Activated CD8-positive, alpha-beta memory T cell treated with anti-CD3 and anti-CD28 coated beads, Interleukin-2, amount 50 U/mL, for 48 hours (primary cell): ENCODE results near the gene PODXL.
A peak's percentile ranks its signal among the peaks of the same experiment; 100 is the strongest.

Experiments used
- DNase-seq: peaks from one replicate; pipeline ENCODE4 v3.0.0-alpha.2; 2020

PODXL gene

DNA sequence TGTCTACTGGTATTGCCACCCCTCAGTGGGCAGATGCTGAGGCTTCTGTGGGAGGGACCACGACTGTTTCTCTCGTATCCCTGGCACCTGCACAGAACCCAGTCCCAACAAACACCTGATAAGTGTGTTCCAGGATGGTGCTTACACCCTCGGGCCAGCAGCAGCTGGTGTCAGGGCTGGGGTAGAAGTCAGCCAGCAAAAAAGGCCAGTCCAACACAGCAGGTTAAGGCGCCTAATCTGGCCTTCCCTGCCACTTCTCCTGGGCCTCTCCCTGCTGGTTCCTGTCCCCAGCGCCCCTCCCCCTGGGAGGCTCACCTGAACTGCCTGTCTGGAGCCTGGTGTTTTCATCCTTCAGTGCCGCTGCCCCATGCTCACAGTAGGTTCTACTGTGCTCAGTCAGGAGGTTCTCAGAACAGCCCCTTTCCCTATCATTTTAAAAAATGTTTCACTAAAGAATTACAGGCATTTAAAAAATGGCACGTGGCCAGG, 20.0 kb downstream of the PODXL start:
- no peak for DNase-seq

- DNase-seq = no peak
Observed at GRCh38 chr7:131533566-131534561, 22.6 kb downstream of the PODXL start.

DNA sequence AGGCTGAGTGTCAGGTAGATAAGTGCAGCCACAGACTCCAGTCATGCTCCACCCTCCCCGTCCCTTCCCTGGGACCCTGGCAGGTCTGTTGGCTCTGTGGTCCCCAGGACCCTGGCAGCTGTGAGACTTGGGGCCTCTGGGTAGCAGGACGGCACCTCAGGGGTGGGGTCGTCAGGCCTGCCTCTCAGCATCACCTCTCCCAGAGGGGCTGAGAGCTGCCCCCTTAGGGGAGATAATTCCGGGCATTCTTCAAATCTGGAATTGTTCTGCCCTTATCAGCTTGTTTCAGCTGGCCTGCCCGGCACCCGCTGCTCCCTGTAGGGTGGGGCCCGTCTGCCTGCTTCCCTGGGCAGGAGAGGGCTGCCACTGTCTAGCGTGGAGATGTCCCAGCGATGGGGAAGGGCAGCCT, 23.3 kb downstream of the PODXL start:
- DNase-seq = no peak

DNA sequence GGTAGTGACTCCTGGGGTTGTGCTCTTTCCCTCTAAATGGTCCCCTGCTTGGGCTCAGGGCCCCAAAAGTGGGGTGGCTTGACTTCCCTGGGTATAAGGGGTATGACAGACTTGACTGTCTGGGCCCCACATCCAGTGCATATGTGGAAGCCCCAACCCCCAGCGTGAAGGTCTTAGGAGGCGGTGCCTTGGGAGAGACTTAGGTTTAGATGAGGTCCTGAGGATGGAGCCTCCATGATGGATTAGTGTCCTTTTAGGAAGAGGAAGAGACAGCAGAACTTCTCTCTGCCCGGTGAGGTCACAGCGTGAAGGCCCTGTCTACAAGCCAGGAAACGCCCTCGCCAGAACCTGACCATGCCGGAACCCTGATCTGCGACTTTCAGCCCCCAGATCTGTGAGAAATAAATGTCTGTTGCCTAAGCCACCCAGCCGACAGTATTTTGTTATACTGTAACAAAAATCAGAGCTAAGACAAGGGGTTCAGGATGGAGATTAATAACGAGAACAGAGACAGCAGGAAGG, 23.8 kb downstream of the PODXL start:
- DNase-seq = no peak

- DNase-seq = no peak
Observed at GRCh38 chr7:131530137-131530536, 26.3 kb downstream of the PODXL start.

- no peak for DNase-seq
Observed at GRCh38 chr7:131529617-131530016, 26.8 kb downstream of the PODXL start.

GRCh38 chr7:131529179-131529578, 27.2 kb downstream of the PODXL start:
- no peak for DNase-seq

- no peak for DNase-seq
Observed at GRCh38 chr7:131527456-131527855, 29.0 kb downstream of the PODXL start.

GRCh38 chr7:131525820-131526219, 30.6 kb downstream of the PODXL start:
- no peak for DNase-seq

GRCh38 chr7:131524703-131525102, 31.7 kb downstream of the PODXL start:
- no peak for DNase-seq

GRCh38 chr7:131524115-131524514, 32.3 kb downstream of the PODXL start:
- no peak for DNase-seq

DNA sequence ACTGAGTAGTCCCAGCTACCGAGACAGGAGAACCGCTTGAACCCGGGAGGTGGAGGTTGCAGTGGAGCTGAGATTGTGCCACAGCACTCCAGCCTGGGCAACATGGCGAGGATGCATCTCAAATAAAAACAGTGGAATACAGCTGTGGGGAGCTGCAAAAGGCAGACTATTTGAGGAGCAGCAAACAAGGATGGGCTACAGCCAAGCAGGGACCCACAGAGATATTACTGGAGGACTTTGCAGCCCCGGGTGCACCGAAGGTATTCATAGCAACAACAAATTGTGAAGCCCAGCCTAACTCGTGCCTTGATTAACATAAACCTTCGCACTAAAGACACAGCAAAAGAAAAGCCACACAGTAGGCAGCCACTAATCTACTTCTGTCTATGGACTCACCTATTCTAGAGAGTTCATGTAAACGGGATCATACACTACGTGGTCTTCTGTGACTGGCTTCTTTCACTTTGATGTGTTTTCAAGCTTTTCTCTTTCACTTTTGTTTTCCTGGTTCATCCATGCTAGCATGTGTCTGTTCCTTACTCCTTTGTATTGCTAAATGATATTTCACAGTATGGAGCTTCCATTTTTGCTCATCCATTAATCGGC, 34.0 kb downstream of the PODXL start:
- DNase-seq = no peak

- DNase-seq = no peak
Observed at GRCh38 chr7:131521651-131522163, 34.7 kb downstream of the PODXL start.

DNA sequence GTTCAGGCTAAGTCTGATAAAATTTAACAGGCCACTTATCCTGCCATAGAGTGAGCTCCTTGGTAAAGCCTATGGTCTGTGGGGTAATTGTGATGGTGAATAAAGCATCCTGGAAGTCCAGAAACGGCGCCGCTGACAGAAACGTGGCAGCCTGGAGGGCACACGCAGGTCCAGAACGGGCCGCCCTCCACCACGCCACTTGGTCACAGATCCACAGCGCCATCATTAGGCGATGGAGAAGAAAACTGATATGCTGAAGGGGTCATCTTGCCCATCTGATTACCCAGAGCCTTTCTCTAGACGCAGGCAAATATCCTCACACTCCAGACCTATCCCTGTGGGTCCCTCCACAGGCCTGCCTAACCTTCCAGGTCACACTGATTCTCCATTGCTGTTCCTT, 37.8 kb downstream of the PODXL start:
- DNase-seq = no peak

GRCh38 chr7:131517218-131517923, 39.1 kb downstream of the PODXL start:
- DNase-seq = peak; percentile 12

DNA sequence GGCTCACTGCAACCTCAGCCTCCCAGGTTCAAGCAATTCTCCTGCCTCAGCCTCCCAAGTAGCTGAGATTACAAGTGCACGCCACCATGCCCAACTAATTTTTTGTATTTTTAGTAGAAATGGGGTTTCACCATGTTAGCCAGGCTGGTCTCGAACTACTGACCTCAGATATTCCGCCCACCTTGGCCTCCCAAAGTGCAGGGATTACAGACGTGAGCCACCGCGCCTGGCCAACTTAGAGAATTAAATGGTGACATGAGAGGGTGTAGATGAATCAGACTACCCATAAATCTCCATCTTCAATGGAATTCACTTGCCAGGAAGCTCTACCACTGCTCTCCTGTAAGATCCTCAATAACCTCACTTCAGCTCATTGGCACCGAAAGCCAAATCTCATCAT, 41.0 kb downstream of the PODXL start:
- DNase-seq = peak; percentile 32

DNA sequence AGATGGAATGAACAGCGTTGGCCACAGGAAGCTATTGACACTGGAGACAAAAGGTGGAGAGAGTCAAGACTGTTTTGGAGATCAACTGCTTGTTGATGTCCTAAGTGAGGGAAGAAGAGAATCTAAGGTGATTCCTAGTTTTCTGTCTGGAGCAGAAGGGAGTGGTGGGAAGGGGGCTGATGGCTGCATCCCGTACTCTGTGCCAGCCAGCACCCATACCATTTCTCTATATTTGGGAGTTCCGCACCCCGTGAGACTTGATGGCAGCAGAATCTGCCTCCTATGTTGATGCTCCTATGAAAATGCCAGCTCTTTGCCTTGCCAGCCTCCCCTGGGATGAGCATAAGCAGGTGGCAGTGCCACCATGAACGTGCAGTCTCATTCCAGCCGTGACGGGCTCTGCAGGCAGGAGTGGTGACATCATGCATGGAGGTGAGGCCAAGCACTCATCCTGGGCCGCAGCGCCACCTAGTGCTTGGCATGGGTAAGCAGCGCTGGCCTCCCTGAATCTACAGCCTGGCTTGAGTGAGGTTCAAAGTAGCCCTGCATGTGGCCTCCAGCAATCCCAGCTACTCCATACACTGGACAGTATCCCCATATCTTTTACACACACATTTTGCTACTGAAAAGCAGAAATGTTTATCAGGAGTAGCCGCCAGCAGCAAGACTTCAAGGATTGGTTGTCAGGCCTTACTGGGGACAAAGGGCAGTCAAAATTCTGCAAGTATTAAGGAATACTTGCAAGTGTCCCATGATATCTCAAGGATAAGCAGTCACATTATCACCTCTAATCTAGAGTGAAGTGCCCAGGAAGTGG, 43.0 kb downstream of the PODXL start:
- DNase-seq = peak; percentile 93

DNA sequence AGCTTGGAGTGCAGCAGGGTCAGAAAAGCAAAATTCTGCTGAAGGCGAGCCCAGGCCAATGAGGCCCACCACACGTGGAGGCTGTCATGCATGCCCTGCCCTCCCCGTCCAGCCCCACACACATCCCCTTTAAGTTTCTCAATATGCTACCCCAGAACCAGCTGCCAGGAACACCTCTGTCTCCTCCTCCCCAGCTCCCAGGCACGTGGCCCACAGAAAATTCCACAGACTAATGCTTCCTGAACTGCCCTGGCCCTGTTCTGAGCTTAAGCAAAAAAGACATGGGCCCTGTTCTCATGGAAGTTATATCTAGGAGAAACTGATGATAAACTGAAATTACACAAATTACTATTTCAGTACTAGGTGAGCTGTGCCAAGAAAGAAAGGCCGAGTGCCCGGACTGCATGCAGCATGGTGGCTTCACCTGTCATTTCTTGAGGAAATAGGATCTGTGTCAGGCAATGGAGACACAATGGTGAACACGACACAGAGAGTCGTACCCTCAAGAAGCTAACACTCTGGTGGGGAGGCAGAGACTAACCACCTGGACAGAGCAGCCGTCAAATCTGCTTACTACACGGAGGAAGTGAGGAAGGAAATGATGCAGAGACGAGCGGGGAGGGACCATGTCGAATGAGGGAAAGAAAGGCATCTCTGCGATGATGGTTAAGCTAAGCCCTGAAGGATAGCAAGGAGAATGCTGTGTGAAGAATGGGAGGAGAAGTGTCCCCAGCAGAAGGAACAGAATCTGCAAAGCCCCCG, 44.5 kb downstream of the PODXL start:
- peak; percentile 40 for DNase-seq

DNA sequence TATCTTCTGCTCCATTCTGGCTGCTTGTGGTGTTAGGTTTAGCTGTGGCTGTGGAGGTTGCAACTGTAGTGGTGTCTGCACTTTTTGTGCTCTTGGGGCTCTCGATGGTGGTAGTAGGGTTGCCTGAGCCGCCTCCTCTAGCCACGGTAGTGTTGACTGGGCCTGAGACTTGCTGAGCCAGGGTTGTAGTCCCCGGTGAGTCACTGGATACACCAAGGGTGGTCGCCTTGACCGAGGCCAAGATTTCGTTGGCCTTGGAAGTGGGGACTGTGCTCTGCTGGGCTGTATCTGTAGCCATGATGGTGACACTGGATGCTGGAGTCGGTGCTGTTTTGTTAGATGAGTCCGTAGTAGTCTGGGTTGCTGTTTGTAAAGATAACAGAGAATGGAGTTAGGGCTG, 45.4 kb downstream of the PODXL start:
- peak; percentile 43 for DNase-seq

DNA sequence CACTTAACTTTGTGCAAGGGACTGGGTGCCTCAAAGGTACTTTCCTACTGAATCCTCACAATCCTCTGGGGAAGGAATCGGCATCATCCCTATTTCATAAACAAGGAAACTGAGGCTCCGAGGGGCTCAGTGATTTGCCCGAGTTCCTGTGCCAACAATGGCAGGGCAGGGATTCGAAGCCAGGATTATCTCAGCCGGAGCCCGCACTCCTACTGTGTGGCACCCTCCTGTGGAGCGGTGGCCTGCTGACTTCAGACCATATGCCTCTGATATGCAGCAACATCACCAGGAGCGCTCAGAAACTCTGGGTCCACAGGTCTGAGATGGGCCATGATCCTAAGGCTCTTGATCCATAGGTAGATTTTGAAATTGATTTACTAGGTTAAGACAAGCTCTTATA, 46.6 kb downstream of the PODXL start:
- DNase-seq = no peak
